HepG2 (cell line): ENCODE measurements around the gene MAP7D3. TPM values are rescaled to one million over a fixed set of nuclear protein-coding genes. Genes with fewer than 3 reads are reported as not detected.

ENCODE experiments used
- ARID2 ChIP-seq: sonication (generic); formaldehyde crosslinking; IDR thresholded peaks from 2 replicates; pipeline ENCODE4 v1.8.1; 2022; ENCODE audit warnings: mild to moderate bottlenecking, missing genetic modification reagents, borderline replicate concordance
- GRHL1 ChIP-seq: sonication (generic); formaldehyde crosslinking; conservative IDR thresholded peaks from 2 replicates; pipeline ENCODE4 v1.8.0; 2022; ENCODE audit warnings: missing genetic modification reagents
- KMT2B ChIP-seq: IDR thresholded peaks from 2 replicates; pipeline ENCODE4 v1.6.1; 2016; ENCODE audit warnings: missing genetic modification reagents, missing compliant biosample characterization
- MED1 ChIP-seq: sonication (generic); formaldehyde crosslinking; IDR thresholded peaks from 2 replicates; pipeline ENCODE4 v1.4.0; 2020; ENCODE audit warnings: missing genetic modification reagents
- PRDM15 ChIP-seq: sonication (generic); formaldehyde crosslinking; IDR thresholded peaks from 2 replicates; pipeline ENCODE4 v1.4.0; 2020; ENCODE audit warnings: missing genetic modification reagents
- ZBTB38 ChIP-seq: sonication (generic); formaldehyde crosslinking; IDR thresholded peaks from 2 replicates; pipeline ENCODE4 v1.5.1; 2020; ENCODE audit warnings: mild to moderate bottlenecking, missing genetic modification reagents
- ZNF414 ChIP-seq: sonication (generic); formaldehyde crosslinking; IDR thresholded peaks from 2 replicates; pipeline ENCODE4 v1.5.0; 2020; ENCODE audit warnings: missing genetic modification reagents
- polyA plus RNA-seq, 8 experiments: library from polyadenylated mRNA; depleted of rRNA in 3 of 8; stranded (reverse) in 7 of 8; unstranded in 1 of 8; fragments of >200 nt; fragmentation: Illumina TruSeq in 4 of 8; extraction: Trizol in 4 of 8; gene quantifications; 2 replicates each; pipeline versions ENCODE4 v1.2.1 to v1.2.3, GENCODE V29; 2011 to 2016; ENCODE audit warnings: low read depth in 4 of 8, missing spikeins in 1 of 8, mixed read lengths in 1 of 8; ENCODE audit not compliant: insufficient read depth in 1 of 8
- total RNA-seq, 5 experiments: library from RNA; depleted of rRNA; stranded (reverse); fragments of >200 nt; fragmentation: Illumina TruSeq; extraction: Trizol; gene quantifications; 2 replicates each; pipeline ENCODE4 v1.2.3, GENCODE V29; 2016; ENCODE audit warnings: low read depth in 1 of 5

The MAP7D3 gene
- total and polyA plus RNA-seq, 2 of the 13 experiments (the other 11 are each of a cell fraction or from before 2014, with no cell fraction given): not detected

- TF ChIP-seq KMT2B (CRISPR knock-in tag) (no peak), PRDM15 (CRISPR knock-in tag) (no peak), ZNF414 (CRISPR knock-in tag) (no peak), MED1 (CRISPR knock-in tag) (no peak), GRHL1 (CRISPR knock-in tag) (no peak), ZBTB38 (CRISPR knock-in tag) (no peak), ARID2 (CRISPR knock-in tag) (no peak)
Measured at GRCh38 chrX:136170139-136170800, 80.9 kb downstream of the MAP7D3 start (continued).
